ENCODE data around the gene KBTBD12. TPM values are rescaled to one million over a fixed set of nuclear protein-coding genes. Genes with fewer than 3 reads are reported as not detected.
"Not testable (repeated sequence)": the region's sequence is repeated elsewhere in the genome, so short reads cannot be mapped to it uniquely, and the experiment has no call there.

KBTBD12 gene
- total RNA-seq, 2 experiments from 2014 or later = not detected

- Mint-ChIP-seq H3K27me3 (no peaks in the 10 kb centered on the region), H3K27ac (no peak overlapping the region), H3K9me3 (peaks cover 10% of the 10 kb centered on the region), H3K4me3 (no peak overlapping the region), H3K4me1 (no peaks in the 10 kb centered on the region), H3K36me3 (no peaks in the 10 kb centered on the region)
- POLR2A ChIA-PET = no interaction called here
- DNase-seq = no peak
- no peak for ATAC-seq (ENCODE audit: low read depth)
Measured at GRCh38 chr3:127889976-127890650, 24.9 kb upstream of the KBTBD12 start.

- POLR2A ChIA-PET; H3K27me3 Mint-ChIP-seq; H3K27ac Mint-ChIP-seq; DNase-seq; H3K4me1 Mint-ChIP-seq; H3K4me3 Mint-ChIP-seq; H3K36me3 Mint-ChIP-seq; ATAC-seq (ENCODE audit: low read depth): not testable (repeated sequence)
- H3K9me3 Mint-ChIP-seq = peaks cover 10% of the 10 kb centered on the region
Measured at GRCh38 chr3:127890651-127891290, 24.3 kb upstream of the KBTBD12 start.

GRCh38 chr3:127894481-127894880, 20.6 kb upstream of the KBTBD12 start:
- no peak for DNase-seq
- H3K9me3 Mint-ChIP-seq = peaks cover 10% of the 10 kb centered on the region
- H3K4me3 Mint-ChIP-seq = no peak overlapping the region
- peaks cover 3% of the 10 kb centered on the region for H3K27me3 Mint-ChIP-seq
- ATAC-seq (ENCODE audit: low read depth) = no peak
- POLR2A ChIA-PET = no interaction called here
- no peaks in the 10 kb centered on the region for H3K36me3 Mint-ChIP-seq
- H3K27ac Mint-ChIP-seq = no peak overlapping the region
- no peaks in the 10 kb centered on the region for H3K4me1 Mint-ChIP-seq

- POLR2A ChIA-PET = no interaction called here
- no peak overlapping the region for H3K4me3 Mint-ChIP-seq
- peaks cover 12% of the 10 kb centered on the region for H3K27me3 Mint-ChIP-seq
- H3K36me3 Mint-ChIP-seq = no peaks in the 10 kb centered on the region
- H3K4me1 Mint-ChIP-seq = no peaks in the 10 kb centered on the region
- H3K9me3 Mint-ChIP-seq = no peaks in the 10 kb centered on the region
- DNase-seq (no peak), ATAC-seq (ENCODE audit: low read depth) (no peak)
- no peak overlapping the region for H3K27ac Mint-ChIP-seq
Measured at GRCh38 chr3:127899200-127899599, 15.8 kb upstream of the KBTBD12 start.

GRCh38 chr3:127899766-127900165, 15.3 kb upstream of the KBTBD12 start:
- ATAC-seq (ENCODE audit: low read depth) = no peak
- no peak overlapping the region for H3K27ac Mint-ChIP-seq
- POLR2A ChIA-PET = no interaction called here

GRCh38 chr3:127900536-127900935, 14.5 kb upstream of the KBTBD12 start:
- no peak for ATAC-seq (ENCODE audit: low read depth)
- H3K36me3 Mint-ChIP-seq = no peaks in the 10 kb centered on the region
- no peaks in the 10 kb centered on the region for H3K4me1 Mint-ChIP-seq
- no peak for DNase-seq
- no peaks in the 10 kb centered on the region for H3K9me3 Mint-ChIP-seq
- POLR2A ChIA-PET = no interaction called here
- H3K4me3 Mint-ChIP-seq = no peak overlapping the region
- H3K27me3 Mint-ChIP-seq = peaks cover 18% of the 10 kb centered on the region
- no peak overlapping the region for H3K27ac Mint-ChIP-seq

More at GRCh38 chr3:127899766-127900165, 15.3 kb upstream of the KBTBD12 start:
- Mint-ChIP-seq H3K27me3 (peaks cover 14% of the 10 kb centered on the region), H3K36me3 (no peaks in the 10 kb centered on the region), H3K9me3 (no peaks in the 10 kb centered on the region), H3K4me3 (no peak overlapping the region), H3K4me1 (no peaks in the 10 kb centered on the region)
- no peak for DNase-seq

GRCh38 chr3:127902486-127902885, 12.5 kb upstream of the KBTBD12 start:
- H3K9me3 Mint-ChIP-seq = no peaks in the 10 kb centered on the region
- POLR2A ChIA-PET = no interaction called here
- no peak overlapping the region for H3K27ac Mint-ChIP-seq
- no peaks in the 10 kb centered on the region for H3K4me1 Mint-ChIP-seq
- no peak overlapping the region for H3K4me3 Mint-ChIP-seq
- DNase-seq = no peak
- H3K27me3 Mint-ChIP-seq = peaks cover 21% of the 10 kb centered on the region
- no peak for ATAC-seq (ENCODE audit: low read depth)
- H3K36me3 Mint-ChIP-seq = no peaks in the 10 kb centered on the region

GRCh38 chr3:127903611-127904375, 11.2 kb upstream of the KBTBD12 start:
- no peak overlapping the region for H3K27ac Mint-ChIP-seq
- H3K4me3 Mint-ChIP-seq = no peak overlapping the region
- DNase-seq (no peak), ATAC-seq (ENCODE audit: low read depth) (no peak)
- H3K4me1 Mint-ChIP-seq = no peaks in the 10 kb centered on the region
- H3K9me3 Mint-ChIP-seq = no peaks in the 10 kb centered on the region
- POLR2A ChIA-PET = no interaction called here
- H3K27me3 Mint-ChIP-seq = peaks cover 20% of the 10 kb centered on the region
- H3K36me3 Mint-ChIP-seq = no peaks in the 10 kb centered on the region

- DNase-seq (no peak), ATAC-seq (ENCODE audit: low read depth) (no peak)
- POLR2A ChIA-PET = no interaction called here
- Mint-ChIP-seq H3K36me3 (no peaks in the 10 kb centered on the region), H3K4me3 (no peak overlapping the region), H3K4me1 (no peaks in the 10 kb centered on the region), H3K27ac (no peak overlapping the region), H3K27me3 (peaks cover 18% of the 10 kb centered on the region), H3K9me3 (no peaks in the 10 kb centered on the region)
Measured at GRCh38 chr3:127905556-127905955, 9.5 kb upstream of the KBTBD12 start.

- H3K4me3 Mint-ChIP-seq; H3K36me3 Mint-ChIP-seq; H3K4me1 Mint-ChIP-seq; H3K27ac Mint-ChIP-seq; POLR2A ChIA-PET; H3K9me3 Mint-ChIP-seq; ATAC-seq (ENCODE audit: low read depth); DNase-seq: not testable (repeated sequence)
- H3K27me3 Mint-ChIP-seq = peaks cover 19% of the 10 kb centered on the region
Measured at GRCh38 chr3:127906653-127907052, 8.4 kb upstream of the KBTBD12 start.

- DNase-seq (no peak), ATAC-seq (ENCODE audit: low read depth) (no peak)
- POLR2A ChIA-PET = no interaction called here
- Mint-ChIP-seq H3K9me3 (no peaks in the 10 kb centered on the region), H3K4me3 (no peak overlapping the region), H3K4me1 (no peaks in the 10 kb centered on the region), H3K27me3 (peaks cover 31% of the 10 kb centered on the region), H3K27ac (no peak overlapping the region), H3K36me3 (no peaks in the 10 kb centered on the region)
Measured at GRCh38 chr3:127908202-127908601, 6.8 kb upstream of the KBTBD12 start.

GRCh38 chr3:127908951-127909350, 6.1 kb upstream of the KBTBD12 start:
- POLR2A ChIA-PET = no interaction called here

GRCh38 chr3:127909646-127910045, 5.4 kb upstream of the KBTBD12 start:
- Mint-ChIP-seq H3K4me3 (no peak overlapping the region), H3K36me3 (no peaks in the 10 kb centered on the region), H3K9me3 (no peaks in the 10 kb centered on the region), H3K4me1 (peaks cover 5% of the 10 kb centered on the region), H3K27me3 (peaks cover 44% of the 10 kb centered on the region), H3K27ac (no peak overlapping the region)
- DNase-seq (no peak), ATAC-seq (ENCODE audit: low read depth) (no peak)
- POLR2A ChIA-PET = no interaction called here

More at GRCh38 chr3:127908951-127909350, 6.1 kb upstream of the KBTBD12 start:
- H3K4me1 Mint-ChIP-seq = no peaks in the 10 kb centered on the region
- no peaks in the 10 kb centered on the region for H3K36me3 Mint-ChIP-seq
- peaks cover 38% of the 10 kb centered on the region for H3K27me3 Mint-ChIP-seq
- H3K4me3 Mint-ChIP-seq = no peak overlapping the region
- ATAC-seq (ENCODE audit: low read depth) = no peak
- no peak for DNase-seq
- H3K9me3 Mint-ChIP-seq = no peaks in the 10 kb centered on the region
- H3K27ac Mint-ChIP-seq = no peak overlapping the region

GRCh38 chr3:127911421-127911931, 3.6 kb upstream of the KBTBD12 start:
- ATAC-seq (ENCODE audit: low read depth) (no peak), DNase-seq (no peak)
- POLR2A ChIA-PET = no interaction called here
- Mint-ChIP-seq H3K4me3 (no peak overlapping the region), H3K9me3 (no peaks in the 10 kb centered on the region), H3K27me3 (peaks cover 51% of the 10 kb centered on the region), H3K36me3 (no peaks in the 10 kb centered on the region), H3K4me1 (peaks cover 7% of the 10 kb centered on the region), H3K27ac (no peak overlapping the region)
